WTC11 (cell line): ENCODE results near the gene TET1. TPM values are rescaled to one million over a fixed set of nuclear protein-coding genes. Genes with fewer than 3 reads are reported as not detected.

Source experiments
- CREM ChIP-seq: sonication (generic); formaldehyde crosslinking; IDR thresholded peaks from 2 replicates; pipeline ENCODE4 v1.8.1; 2022; ENCODE audit warnings: mild to moderate bottlenecking, missing genetic modification reagents, moderate library complexity
- KAT7 ChIP-seq: sonication (generic); formaldehyde crosslinking; IDR thresholded peaks from 2 replicates; pipeline ENCODE4 v1.8.1; 2023; ENCODE audit warnings: missing genetic modification reagents, mild to moderate bottlenecking, borderline replicate concordance
- NFYB ChIP-seq: sonication (generic); formaldehyde crosslinking; conservative IDR thresholded peaks from 2 replicates; pipeline ENCODE4 v1.8.0; 2022; ENCODE audit warnings: low read depth, missing genetic modification reagents
- RELA ChIP-seq: sonication (generic); formaldehyde crosslinking; IDR thresholded peaks from 2 replicates; pipeline ENCODE4 v1.8.1; 2022; ENCODE audit warnings: missing genetic modification reagents, mild to moderate bottlenecking, borderline replicate concordance
- SMAD3 ChIP-seq: sonication (generic); formaldehyde crosslinking; IDR thresholded peaks from 2 replicates; pipeline ENCODE4 v1.8.0; 2022; ENCODE audit warnings: missing genetic modification reagents, mild to moderate bottlenecking, borderline replicate concordance
- SP1 ChIP-seq: sonication (generic); formaldehyde crosslinking; conservative IDR thresholded peaks from 2 replicates; pipeline ENCODE4 v1.8.1; 2022; ENCODE audit warnings: missing genetic modification reagents
- TEAD1 ChIP-seq: sonication (generic); formaldehyde crosslinking; IDR thresholded peaks from 2 replicates; pipeline ENCODE4 v1.8.0; 2022; ENCODE audit warnings: mild to moderate bottlenecking, missing genetic modification reagents
- ZNF138 ChIP-seq: sonication (generic); formaldehyde crosslinking; conservative IDR thresholded peaks from 2 replicates; pipeline ENCODE4 v1.8.1; 2022; ENCODE audit warnings: mild to moderate bottlenecking, moderate library complexity, missing genetic modification reagents
- total RNA-seq: library from RNA; stranded (reverse); gene quantifications from 3 replicates; pipeline ENCODE4 v1.2.3, GENCODE V29; 2021
- TF ChIP-seq, protein P1 (sequence below): sonication (generic); formaldehyde crosslinking; IDR thresholded peaks from 2 replicates; pipeline ENCODE4 v1.8.1; 2023; ENCODE audit warnings: mild to moderate bottlenecking, missing genetic modification reagents, borderline replicate concordance
- TF ChIP-seq, protein P2 (sequence below): sonication (generic); formaldehyde crosslinking; IDR thresholded peaks from 2 replicates; pipeline ENCODE4 v1.8.1; 2023; ENCODE audit warnings: mild to moderate bottlenecking, missing genetic modification reagents, moderate library complexity
- TF ChIP-seq, protein P3 (sequence below): sonication (generic); formaldehyde crosslinking; IDR thresholded peaks from 2 replicates; pipeline ENCODE4 v1.8.1; 2023; ENCODE audit warnings: mild to moderate bottlenecking, moderate library complexity, missing genetic modification reagents
- TF ChIP-seq, protein P4 (sequence below): sonication (generic); formaldehyde crosslinking; IDR thresholded peaks from 2 replicates; pipeline ENCODE4 v1.8.1; 2022; ENCODE audit warnings: mild to moderate bottlenecking, moderate library complexity, missing genetic modification reagents
- TF ChIP-seq, protein P5 (sequence below): fragments of 250-450 bp; sonication (Bioruptor Pico); IDR thresholded peaks from 2 replicates; pipeline ENCODE4 v1.9.0; 2021; ENCODE audit warnings: moderate library complexity, mild to moderate bottlenecking, inconsistent platforms, borderline replicate concordance
- TF ChIP-seq, protein P6 (sequence below): fragments of 250-450 bp; sonication (Bioruptor Pico); IDR thresholded peaks from 2 replicates; pipeline ENCODE4 v1.9.0; 2021; ENCODE audit warnings: mild to moderate bottlenecking
- TF ChIP-seq, protein P7 (sequence below): sonication (generic); formaldehyde crosslinking; IDR thresholded peaks from 2 replicates; pipeline ENCODE4 v1.8.0; 2023; ENCODE audit warnings: missing genetic modification reagents, mild to moderate bottlenecking, borderline replicate concordance
- TF ChIP-seq, protein P8 (sequence below): sonication (generic); formaldehyde crosslinking; IDR thresholded peaks from 2 replicates; pipeline ENCODE4 v1.8.0; 2023; ENCODE audit warnings: mild to moderate bottlenecking, missing genetic modification reagents
- TF ChIP-seq, protein P9 (sequence below): sonication (generic); formaldehyde crosslinking; IDR thresholded peaks from 2 replicates; pipeline ENCODE4 v1.8.0; 2022; ENCODE audit warnings: mild to moderate bottlenecking, missing genetic modification reagents

TET1 gene
- total RNA-seq, 1 experiment from 2014 or later: 71.4 TPM

DNA sequence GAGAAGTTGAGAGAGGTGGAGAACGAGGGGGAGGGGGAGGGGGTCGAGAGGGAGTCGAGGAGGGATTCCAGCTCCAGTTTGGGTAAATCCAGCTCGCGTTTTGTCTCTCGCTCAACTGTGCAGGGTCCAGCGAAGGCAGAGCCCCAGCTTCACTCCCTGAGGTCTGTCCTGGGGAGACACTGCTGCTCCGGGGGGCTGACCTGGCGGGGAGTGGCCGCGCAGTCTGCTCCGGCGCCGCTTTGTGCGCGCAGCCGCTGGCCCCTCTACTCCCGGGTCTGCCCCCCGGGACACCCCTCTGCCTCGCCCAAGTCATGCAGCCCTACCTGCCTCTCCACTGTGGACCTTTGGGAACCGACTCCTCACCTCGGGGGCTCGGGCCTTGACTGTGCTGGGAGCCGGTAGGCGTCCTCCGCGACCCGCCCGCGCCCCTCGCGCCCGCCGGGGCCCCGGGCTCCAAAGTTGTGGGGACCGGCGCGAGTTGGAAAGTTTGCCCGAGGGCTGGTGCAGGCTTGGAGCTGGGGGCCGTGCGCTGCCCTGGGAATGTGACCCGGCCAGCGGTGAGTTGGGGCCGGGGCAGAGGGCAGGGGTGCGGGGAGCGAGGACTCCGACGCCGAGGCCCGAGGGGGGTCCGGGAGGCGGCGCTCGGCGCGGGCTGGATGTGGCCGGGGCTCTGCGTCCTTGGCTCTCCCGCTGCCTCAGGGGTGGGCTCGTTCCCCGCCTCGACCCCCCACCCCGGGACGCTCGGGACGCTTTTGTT is at the start of gene TET1 (continued):
- TF ChIP-seq, protein P1, sequence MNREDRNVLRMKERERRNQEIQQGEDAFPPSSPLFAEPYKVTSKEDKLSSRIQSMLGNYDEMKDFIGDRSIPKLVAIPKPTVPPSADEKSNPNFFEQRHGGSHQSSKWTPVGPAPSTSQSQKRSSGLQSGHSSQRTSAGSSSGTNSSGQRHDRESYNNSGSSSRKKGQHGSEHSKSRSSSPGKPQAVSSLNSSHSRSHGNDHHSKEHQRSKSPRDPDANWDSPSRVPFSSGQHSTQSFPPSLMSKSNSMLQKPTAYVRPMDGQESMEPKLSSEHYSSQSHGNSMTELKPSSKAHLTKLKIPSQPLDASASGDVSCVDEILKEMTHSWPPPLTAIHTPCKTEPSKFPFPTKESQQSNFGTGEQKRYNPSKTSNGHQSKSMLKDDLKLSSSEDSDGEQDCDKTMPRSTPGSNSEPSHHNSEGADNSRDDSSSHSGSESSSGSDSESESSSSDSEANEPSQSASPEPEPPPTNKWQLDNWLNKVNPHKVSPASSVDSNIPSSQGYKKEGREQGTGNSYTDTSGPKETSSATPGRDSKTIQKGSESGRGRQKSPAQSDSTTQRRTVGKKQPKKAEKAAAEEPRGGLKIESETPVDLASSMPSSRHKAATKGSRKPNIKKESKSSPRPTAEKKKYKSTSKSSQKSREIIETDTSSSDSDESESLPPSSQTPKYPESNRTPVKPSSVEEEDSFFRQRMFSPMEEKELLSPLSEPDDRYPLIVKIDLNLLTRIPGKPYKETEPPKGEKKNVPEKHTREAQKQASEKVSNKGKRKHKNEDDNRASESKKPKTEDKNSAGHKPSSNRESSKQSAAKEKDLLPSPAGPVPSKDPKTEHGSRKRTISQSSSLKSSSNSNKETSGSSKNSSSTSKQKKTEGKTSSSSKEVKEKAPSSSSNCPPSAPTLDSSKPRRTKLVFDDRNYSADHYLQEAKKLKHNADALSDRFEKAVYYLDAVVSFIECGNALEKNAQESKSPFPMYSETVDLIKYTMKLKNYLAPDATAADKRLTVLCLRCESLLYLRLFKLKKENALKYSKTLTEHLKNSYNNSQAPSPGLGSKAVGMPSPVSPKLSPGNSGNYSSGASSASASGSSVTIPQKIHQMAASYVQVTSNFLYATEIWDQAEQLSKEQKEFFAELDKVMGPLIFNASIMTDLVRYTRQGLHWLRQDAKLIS (CRISPR knock-in tag): peak; percentile 63; the same call in 1 of the 2 replicates
- TF ChIP-seq, protein P2, sequence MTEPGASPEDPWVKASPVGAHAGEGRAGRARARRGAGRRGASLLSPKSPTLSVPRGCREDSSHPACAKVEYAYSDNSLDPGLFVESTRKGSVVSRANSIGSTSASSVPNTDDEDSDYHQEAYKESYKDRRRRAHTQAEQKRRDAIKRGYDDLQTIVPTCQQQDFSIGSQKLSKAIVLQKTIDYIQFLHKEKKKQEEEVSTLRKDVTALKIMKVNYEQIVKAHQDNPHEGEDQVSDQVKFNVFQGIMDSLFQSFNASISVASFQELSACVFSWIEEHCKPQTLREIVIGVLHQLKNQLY (CRISPR knock-in tag): 0 out of 2 replicates have a peak, but pooled peaks have one; percentile 71
- TF ChIP-seq RELA (CRISPR knock-in tag) (0 out of 2 replicates have a peak, but pooled peaks have one; percentile 45), KAT7 (peak; percentile 70; the same call in 1 of the 2 replicates), NFYB (CRISPR knock-in tag) (no peak), SP1 (peak; percentile 68), CREM (CRISPR knock-in tag) (peak; percentile 44), SMAD3 (CRISPR knock-in tag) (no peak), TEAD1 (CRISPR knock-in tag) (peak; percentile 63; the same call in 1 of the 2 replicates), ZNF138 (CRISPR knock-in tag) (no peak)
- TF ChIP-seq, protein P3, sequence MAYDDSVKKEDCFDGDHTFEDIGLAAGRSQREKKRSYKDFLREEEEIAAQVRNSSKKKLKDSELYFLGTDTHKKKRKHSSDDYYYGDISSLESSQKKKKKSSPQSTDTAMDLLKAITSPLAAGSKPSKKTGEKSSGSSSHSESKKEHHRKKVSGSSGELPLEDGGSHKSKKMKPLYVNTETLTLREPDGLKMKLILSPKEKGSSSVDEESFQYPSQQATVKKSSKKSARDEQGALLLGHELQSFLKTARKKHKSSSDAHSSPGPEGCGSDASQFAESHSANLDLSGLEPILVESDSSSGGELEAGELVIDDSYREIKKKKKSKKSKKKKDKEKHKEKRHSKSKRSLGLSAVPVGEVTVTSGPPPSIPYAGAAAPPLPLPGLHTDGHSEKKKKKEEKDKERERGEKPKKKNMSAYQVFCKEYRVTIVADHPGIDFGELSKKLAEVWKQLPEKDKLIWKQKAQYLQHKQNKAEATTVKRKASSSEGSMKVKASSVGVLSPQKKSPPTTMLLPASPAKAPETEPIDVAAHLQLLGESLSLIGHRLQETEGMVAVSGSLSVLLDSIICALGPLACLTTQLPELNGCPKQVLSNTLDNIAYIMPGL (CRISPR knock-in tag): peak; percentile 94
- TF ChIP-seq, protein P4, sequence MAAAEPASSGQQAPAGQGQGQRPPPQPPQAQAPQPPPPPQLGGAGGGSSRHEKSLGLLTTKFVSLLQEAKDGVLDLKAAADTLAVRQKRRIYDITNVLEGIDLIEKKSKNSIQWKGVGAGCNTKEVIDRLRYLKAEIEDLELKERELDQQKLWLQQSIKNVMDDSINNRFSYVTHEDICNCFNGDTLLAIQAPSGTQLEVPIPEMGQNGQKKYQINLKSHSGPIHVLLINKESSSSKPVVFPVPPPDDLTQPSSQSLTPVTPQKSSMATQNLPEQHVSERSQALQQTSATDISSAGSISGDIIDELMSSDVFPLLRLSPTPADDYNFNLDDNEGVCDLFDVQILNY (CRISPR knock-in tag): peak; percentile 49; the same call in 1 of the 2 replicates
- TF ChIP-seq, protein P5, sequence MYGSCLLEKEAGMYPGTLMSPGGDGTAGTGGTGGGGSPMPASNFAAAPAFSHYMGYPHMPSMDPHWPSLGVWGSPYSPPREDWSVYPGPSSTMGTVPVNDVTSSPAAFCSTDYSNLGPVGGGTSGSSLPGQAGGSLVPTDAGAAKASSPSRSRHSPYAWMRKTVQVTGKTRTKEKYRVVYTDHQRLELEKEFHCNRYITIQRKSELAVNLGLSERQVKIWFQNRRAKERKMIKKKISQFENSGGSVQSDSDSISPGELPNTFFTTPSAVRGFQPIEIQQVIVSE (CRISPR knock-in tag): no peak
- TF ChIP-seq, protein P6, sequence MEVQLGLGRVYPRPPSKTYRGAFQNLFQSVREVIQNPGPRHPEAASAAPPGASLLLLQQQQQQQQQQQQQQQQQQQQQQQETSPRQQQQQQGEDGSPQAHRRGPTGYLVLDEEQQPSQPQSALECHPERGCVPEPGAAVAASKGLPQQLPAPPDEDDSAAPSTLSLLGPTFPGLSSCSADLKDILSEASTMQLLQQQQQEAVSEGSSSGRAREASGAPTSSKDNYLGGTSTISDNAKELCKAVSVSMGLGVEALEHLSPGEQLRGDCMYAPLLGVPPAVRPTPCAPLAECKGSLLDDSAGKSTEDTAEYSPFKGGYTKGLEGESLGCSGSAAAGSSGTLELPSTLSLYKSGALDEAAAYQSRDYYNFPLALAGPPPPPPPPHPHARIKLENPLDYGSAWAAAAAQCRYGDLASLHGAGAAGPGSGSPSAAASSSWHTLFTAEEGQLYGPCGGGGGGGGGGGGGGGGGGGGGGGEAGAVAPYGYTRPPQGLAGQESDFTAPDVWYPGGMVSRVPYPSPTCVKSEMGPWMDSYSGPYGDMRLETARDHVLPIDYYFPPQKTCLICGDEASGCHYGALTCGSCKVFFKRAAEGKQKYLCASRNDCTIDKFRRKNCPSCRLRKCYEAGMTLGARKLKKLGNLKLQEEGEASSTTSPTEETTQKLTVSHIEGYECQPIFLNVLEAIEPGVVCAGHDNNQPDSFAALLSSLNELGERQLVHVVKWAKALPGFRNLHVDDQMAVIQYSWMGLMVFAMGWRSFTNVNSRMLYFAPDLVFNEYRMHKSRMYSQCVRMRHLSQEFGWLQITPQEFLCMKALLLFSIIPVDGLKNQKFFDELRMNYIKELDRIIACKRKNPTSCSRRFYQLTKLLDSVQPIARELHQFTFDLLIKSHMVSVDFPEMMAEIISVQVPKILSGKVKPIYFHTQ (CRISPR knock-in tag): no peak
- TF ChIP-seq, protein P7, sequence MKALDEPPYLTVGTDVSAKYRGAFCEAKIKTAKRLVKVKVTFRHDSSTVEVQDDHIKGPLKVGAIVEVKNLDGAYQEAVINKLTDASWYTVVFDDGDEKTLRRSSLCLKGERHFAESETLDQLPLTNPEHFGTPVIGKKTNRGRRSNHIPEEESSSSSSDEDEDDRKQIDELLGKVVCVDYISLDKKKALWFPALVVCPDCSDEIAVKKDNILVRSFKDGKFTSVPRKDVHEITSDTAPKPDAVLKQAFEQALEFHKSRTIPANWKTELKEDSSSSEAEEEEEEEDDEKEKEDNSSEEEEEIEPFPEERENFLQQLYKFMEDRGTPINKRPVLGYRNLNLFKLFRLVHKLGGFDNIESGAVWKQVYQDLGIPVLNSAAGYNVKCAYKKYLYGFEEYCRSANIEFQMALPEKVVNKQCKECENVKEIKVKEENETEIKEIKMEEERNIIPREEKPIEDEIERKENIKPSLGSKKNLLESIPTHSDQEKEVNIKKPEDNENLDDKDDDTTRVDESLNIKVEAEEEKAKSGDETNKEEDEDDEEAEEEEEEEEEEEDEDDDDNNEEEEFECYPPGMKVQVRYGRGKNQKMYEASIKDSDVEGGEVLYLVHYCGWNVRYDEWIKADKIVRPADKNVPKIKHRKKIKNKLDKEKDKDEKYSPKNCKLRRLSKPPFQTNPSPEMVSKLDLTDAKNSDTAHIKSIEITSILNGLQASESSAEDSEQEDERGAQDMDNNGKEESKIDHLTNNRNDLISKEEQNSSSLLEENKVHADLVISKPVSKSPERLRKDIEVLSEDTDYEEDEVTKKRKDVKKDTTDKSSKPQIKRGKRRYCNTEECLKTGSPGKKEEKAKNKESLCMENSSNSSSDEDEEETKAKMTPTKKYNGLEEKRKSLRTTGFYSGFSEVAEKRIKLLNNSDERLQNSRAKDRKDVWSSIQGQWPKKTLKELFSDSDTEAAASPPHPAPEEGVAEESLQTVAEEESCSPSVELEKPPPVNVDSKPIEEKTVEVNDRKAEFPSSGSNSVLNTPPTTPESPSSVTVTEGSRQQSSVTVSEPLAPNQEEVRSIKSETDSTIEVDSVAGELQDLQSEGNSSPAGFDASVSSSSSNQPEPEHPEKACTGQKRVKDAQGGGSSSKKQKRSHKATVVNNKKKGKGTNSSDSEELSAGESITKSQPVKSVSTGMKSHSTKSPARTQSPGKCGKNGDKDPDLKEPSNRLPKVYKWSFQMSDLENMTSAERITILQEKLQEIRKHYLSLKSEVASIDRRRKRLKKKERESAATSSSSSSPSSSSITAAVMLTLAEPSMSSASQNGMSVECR (CRISPR knock-in tag): peak; percentile 45; the same call in 1 of the 2 replicates
- TF ChIP-seq, protein P8, sequence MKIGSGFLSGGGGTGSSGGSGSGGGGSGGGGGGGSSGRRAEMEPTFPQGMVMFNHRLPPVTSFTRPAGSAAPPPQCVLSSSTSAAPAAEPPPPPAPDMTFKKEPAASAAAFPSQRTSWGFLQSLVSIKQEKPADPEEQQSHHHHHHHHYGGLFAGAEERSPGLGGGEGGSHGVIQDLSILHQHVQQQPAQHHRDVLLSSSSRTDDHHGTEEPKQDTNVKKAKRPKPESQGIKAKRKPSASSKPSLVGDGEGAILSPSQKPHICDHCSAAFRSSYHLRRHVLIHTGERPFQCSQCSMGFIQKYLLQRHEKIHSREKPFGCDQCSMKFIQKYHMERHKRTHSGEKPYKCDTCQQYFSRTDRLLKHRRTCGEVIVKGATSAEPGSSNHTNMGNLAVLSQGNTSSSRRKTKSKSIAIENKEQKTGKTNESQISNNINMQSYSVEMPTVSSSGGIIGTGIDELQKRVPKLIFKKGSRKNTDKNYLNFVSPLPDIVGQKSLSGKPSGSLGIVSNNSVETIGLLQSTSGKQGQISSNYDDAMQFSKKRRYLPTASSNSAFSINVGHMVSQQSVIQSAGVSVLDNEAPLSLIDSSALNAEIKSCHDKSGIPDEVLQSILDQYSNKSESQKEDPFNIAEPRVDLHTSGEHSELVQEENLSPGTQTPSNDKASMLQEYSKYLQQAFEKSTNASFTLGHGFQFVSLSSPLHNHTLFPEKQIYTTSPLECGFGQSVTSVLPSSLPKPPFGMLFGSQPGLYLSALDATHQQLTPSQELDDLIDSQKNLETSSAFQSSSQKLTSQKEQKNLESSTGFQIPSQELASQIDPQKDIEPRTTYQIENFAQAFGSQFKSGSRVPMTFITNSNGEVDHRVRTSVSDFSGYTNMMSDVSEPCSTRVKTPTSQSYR (CRISPR knock-in tag): no peak
- TF ChIP-seq, protein P9, sequence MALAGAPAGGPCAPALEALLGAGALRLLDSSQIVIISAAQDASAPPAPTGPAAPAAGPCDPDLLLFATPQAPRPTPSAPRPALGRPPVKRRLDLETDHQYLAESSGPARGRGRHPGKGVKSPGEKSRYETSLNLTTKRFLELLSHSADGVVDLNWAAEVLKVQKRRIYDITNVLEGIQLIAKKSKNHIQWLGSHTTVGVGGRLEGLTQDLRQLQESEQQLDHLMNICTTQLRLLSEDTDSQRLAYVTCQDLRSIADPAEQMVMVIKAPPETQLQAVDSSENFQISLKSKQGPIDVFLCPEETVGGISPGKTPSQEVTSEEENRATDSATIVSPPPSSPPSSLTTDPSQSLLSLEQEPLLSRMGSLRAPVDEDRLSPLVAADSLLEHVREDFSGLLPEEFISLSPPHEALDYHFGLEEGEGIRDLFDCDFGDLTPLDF (CRISPR knock-in tag): no peak
